COLO668 (cell line): ENCODE data around the gene CLEC2D.
"Not testable (repeated sequence)": the region's sequence is repeated elsewhere in the genome, so short reads cannot be mapped to it uniquely, and the experiment has no call there.

Experiments
- DNase-seq: peaks from one replicate; lab custom pipeline; 2025; ENCODE audit not compliant: unreplicated experiment; lab: John Stamatoyannopoulos, UW

Gene CLEC2D

GRCh38 chr12:9651265-9651729 is 18.2 kb upstream of the CLEC2D start:
- DNase-seq: no peak

- no peak for DNase-seq
Measured at GRCh38 chr12:9660046-9660445, 9.5 kb upstream of the CLEC2D start.

GRCh38 chr12:9661720-9662119 is 7.8 kb upstream of the CLEC2D start:
- DNase-seq: no peak

GRCh38 chr12:9662488-9662887 is 7.0 kb upstream of the CLEC2D start:
- no peak for DNase-seq

GRCh38 chr12:9667403-9668160 is 1.9 kb upstream of the CLEC2D start:
- no peak for DNase-seq

- no peak for DNase-seq
Measured at GRCh38 chr12:9668161-9669018, 1.1 kb upstream of the CLEC2D start.

GRCh38 chr12:9669019-9669326 is 540 bp upstream of the CLEC2D start:
- no peak for DNase-seq

- not testable (repeated sequence) for DNase-seq
Measured at GRCh38 chr12:9672340-9672739, 2.8 kb downstream of the CLEC2D start.

GRCh38 chr12:9673404-9674225 is 4.1 kb downstream of the CLEC2D start:
- DNase-seq: no peak

GRCh38 chr12:9674226-9674590 is 4.7 kb downstream of the CLEC2D start:
- no peak for DNase-seq

- DNase-seq: not testable (repeated sequence)
Measured at GRCh38 chr12:9682508-9682907, 13.0 kb downstream of the CLEC2D start.

- DNase-seq: not testable (repeated sequence)
Measured at GRCh38 chr12:9682949-9683348, 13.4 kb downstream of the CLEC2D start.

GRCh38 chr12:9685366-9685765 is 15.9 kb downstream of the CLEC2D start:
- not testable (repeated sequence) for DNase-seq

- DNase-seq: no peak
Measured at GRCh38 chr12:9685915-9686314, 16.4 kb downstream of the CLEC2D start.

- DNase-seq: no peak
Measured at GRCh38 chr12:9687228-9687627, 17.7 kb downstream of the CLEC2D start.

- DNase-seq: no peak
Measured at GRCh38 chr12:9692909-9693308, 23.4 kb downstream of the CLEC2D start.

- DNase-seq: no peak
Measured at GRCh38 chr12:9694241-9694640, 24.7 kb downstream of the CLEC2D start.

GRCh38 chr12:9695150-9695549 is 25.6 kb downstream of the CLEC2D start:
- not testable (repeated sequence) for DNase-seq

GRCh38 chr12:9695661-9696060 is 26.1 kb downstream of the CLEC2D start:
- DNase-seq: not testable (repeated sequence)

GRCh38 chr12:9697619-9698018 is 28.1 kb downstream of the CLEC2D start:
- no peak for DNase-seq

GRCh38 chr12:9698681-9699080 is 29.2 kb downstream of the CLEC2D start:
- DNase-seq: no peak
